CD4-positive, alpha-beta T cell treated with Interleukin-4 for 4 hours (primary cell): Measurements from ENCODE around the gene SAG.

Experiments
- DNase-seq: peaks from one replicate; pipeline ENCODE4 v3.0.0-alpha.2; 2020

Gene SAG

DNA sequence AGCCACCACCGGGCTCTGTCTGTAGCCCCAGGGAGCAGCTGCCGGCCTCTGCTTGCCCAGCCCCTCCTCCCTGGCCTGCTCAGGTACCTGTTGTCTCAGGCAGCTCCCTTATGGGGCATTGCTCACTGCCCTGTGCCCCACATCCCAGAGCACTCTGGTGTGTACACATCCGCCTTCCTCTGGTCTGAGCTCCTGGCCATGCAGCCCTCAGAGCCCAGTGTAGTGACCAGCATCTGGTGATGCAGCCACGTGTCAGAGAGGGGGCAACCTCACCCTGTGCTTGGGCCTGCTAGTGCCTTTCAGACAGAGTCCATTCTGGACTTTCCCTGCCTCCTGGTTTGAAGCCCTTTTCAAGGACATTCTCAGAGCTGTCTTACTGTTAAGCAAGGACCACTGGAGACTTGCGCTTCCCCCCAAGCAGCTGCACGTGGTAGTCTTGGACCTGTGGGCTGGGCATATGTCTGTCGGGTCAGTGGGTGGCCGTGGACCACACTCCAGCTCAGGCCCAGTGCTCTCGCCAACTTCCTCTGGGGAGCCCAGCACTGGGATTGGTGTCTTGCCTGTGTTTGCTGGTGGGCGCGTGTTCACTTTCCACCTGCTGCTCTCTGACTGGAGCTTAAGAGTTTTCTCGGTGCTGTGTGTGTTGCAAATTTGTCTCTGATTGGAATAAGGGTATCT, 77.3 kb downstream of the SAG start:
- DNase-seq = no peak

DNA sequence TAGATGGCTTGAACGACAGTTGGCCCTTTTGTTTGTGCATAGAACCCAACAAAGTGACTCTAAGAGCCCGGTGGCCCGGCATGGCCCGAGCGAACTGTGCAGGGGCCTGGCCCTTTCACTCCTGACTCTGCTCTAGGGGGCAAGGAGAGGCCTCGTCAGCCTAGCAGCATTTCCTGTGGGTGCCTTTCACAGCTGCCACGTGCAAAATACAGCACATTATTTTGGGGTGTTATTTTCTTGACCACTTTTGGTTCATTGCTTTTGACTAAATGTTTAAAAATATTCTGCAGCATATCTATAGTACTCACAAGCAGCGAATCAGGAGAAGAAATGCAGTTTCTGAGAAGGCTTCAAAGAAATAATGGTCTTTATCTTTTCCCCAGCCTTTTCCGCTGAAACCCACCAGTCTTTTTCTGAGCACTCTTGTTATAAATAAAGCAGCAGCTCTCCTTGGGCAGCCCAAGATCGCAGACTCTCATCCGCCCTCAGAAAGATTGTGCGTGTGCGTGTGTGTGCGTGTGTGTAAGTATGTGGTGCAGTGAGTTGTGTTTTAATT, 78.0 kb downstream of the SAG start:
- DNase-seq = peak; percentile 59

DNA sequence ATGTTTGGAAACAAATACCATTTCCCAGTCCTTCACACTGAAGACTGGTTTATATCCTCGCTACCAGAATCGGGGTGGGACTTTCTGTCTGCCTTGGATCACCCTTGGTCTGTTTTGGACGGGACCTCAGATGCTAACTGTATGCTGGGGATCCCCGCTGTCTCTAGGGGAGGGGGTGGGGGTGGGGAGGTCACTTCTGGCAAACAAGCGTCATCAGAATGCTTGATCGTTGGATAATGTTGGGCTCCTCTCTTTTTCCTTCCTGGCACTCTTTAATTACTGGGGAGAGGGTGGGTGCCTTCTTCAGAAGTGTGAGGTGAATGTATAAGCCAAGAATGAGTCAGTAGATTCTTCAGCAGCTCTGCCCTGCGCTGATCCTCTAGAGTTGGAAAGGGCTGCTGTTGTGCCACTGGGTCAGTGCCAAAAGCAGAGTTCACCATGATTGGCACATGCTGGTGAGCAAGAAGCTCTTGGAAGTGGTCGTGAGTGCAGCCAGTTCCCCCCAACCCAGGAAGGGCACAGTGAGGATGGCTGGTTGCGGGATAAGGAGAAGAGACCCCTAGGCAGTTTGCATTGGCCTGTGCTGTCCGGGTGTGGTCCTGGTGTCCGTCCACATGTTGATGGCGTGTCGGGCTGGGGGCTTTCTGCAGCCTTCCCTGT, 78.9 kb downstream of the SAG start:
- DNase-seq = no peak

DNA sequence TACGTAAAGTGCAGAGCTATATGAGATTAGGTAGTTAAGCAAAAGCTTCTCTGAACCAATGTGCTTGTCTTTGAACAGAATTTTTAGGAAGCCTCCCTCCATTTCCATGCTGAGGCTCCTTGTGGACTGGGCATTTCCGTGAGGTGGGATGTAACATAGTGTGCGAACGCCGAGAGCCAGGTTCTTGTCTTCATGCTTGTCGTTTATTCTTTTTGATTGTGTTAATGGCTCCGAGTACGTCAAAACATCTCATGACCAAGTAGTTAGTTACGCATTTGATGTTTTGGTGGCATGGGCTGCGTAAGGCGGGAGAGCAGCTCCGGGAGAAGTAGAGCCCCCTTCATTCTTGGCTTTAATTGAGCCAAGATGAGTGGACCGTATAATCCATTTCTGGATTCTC, 79.6 kb downstream of the SAG start:
- no peak for DNase-seq

DNA sequence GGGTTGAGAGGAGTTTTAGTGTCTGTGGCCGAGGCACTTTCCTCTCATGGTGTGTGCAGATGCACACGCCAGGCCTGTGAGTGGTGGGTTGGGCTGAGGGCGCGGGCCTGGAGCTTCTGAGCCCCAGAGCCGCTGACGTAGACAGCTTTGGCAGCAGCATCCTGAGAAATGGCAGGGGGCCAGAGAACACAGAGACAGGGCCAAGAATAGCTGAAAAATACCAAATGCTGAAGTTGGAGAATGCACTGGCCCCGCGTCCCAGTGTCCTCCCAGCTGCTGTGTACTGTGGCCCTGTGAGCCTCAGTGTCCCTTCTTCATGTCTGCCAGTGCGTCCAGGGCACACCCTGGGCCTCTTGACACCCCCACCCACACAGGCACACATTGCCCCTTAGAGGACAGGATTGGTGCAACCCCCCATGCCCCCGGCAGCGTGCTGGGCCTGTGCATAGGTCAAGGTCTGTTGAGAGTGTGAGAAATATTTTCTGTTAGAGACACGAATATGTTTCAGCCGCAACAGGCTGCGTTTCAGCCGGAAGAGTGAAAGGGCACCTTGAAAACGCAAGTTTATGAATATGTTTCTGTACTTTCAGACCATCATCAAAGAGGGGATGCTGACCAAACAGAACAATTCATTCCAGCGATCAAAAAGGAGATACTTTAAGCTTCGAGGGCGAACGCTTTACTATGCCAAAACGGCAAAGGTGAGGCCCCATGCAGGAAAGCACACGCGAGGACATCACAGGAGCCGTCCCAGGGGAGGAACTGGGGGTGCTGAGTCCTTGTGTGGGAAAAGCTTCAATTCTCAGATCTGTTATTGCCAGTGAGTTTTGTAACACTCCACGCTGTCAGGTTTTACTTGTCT, 80.3 kb downstream of the SAG start:
- no peak for DNase-seq

DNA sequence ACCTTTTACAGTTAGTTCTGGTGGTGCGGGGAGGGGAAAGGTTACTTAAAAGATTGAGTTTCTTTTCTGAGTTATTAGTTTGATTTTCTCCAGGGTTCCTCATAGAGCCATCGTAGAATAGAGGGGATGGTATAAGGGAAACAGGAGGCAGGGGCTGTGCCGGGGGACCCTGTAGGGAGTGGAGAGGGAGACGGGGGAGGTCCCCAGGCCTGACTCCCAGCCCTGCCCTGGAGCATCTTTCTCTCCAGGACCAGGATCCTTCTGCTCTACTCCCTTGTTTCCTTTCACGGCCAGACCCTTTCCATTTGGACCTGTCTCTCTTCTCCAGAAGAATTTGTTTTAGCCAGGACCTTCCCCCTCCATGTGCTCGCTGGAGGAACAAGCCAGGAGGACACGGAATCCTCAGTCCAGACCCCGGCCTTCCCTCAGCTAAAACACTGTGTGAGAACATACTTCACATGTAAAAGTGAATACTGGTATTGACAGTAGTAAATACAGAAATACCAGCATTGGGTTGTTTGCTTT, 82.0 kb downstream of the SAG start:
- no peak for DNase-seq

DNA sequence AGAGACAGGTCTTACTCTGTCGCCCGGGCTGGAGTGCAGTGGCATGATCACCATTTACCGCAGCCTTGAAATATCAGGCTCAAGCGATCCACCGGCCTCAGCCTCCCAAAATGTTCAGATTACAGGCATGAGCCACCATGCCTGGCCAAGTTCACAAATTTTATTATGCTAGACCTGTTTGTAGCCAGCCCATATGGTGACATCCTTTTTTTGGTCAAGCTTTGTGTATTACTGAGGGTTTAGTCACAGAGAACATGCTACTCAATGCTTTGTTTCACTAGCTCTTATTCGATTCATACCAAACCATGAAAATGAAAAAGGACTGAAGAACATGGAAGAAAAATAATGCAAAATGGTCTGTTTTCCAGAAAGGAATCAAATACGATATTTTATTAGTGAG, 88.1 kb downstream of the SAG start:
- DNase-seq = no peak
